ENCODE measurements around the gene SAMD4A.

Gene SAMD4A

DNA sequence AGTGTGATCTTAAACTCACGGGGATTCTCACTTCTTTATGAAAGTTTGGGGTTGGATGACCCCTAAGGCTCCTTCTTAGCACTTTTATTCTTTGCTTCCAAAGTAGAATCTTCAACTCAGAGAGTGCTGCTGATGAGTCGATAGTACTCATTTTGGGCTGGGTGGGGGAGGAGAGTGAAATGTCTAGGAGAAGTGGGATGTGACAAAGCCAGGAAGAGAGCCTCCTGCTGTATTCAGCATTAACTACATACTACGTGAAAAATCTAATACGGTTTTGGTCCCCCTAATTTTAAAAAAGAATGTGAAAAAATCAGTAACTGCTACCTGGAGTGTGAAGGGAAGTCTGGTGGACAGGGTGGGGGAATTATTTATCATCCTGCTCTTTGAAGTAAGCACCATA is 148.3 kb downstream of the SAMD4A start:
- no peak overlapping the region for H3K4me3 ChIP-seq (replicated peaks in 1 of 2; ENCODE audit: low read depth in 2 of 2, low read length in 2 of 2)
- TF ChIP-seq, protein P1, sequence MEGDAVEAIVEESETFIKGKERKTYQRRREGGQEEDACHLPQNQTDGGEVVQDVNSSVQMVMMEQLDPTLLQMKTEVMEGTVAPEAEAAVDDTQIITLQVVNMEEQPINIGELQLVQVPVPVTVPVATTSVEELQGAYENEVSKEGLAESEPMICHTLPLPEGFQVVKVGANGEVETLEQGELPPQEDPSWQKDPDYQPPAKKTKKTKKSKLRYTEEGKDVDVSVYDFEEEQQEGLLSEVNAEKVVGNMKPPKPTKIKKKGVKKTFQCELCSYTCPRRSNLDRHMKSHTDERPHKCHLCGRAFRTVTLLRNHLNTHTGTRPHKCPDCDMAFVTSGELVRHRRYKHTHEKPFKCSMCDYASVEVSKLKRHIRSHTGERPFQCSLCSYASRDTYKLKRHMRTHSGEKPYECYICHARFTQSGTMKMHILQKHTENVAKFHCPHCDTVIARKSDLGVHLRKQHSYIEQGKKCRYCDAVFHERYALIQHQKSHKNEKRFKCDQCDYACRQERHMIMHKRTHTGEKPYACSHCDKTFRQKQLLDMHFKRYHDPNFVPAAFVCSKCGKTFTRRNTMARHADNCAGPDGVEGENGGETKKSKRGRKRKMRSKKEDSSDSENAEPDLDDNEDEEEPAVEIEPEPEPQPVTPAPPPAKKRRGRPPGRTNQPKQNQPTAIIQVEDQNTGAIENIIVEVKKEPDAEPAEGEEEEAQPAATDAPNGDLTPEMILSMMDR (IDR thresholded peaks at IDR 0.05; ENCODE audit: low read depth, low read length): peak; percentile 34
- DNase-seq (ENCODE audit: low read depth in 2 of 2): peak in 1 of 2 donors; percentile 56

DNA sequence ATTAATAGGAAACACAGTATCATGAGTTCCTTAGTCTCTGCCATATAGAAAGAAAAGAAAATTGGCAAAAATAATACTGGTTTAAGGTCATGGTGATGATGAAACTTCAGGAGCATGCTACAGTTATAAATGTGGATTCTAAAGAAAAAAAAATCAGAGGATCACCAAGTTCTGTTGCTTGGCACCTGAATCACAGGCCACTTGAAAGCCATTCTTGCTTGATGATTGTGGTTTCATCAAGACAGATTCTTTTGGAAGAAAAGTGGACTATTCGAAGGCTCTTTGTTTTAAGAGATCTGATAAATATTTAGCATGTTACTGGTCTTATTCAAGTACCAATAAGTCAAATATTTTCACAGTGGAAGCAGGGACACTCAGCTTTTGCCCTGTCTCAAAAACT is 148.9 kb downstream of the SAMD4A start:
- no peak overlapping the region for H3K4me3 ChIP-seq (replicated peaks in 1 of 2; ENCODE audit: low read depth in 2 of 2, low read length in 2 of 2)
- TF ChIP-seq, protein P1 (IDR thresholded peaks at IDR 0.05; ENCODE audit: low read depth, low read length): no peak
- no peak for DNase-seq (ENCODE audit: low read depth in 2 of 2)

DNA sequence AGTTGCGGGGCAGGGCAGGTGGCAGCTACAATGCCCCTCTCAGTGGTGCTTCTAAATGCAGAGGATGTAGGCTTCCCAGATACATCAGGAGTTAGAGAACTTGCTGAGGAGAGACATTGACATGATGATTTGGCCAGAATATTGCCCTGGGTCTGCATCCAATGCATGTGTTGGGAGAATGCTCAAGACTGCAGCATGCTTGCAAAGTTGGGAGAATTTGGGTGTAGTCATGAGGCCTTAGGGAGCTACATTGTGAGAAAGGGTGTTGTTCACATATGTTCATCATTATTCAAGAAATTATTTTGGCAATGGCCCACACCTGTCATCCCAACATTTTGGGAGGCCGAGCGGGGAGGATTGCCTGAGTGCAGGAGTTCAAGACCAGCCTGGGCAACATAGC is 149.9 kb downstream of the SAMD4A start:
- TF ChIP-seq, protein P1 (IDR thresholded peaks at IDR 0.05; ENCODE audit: low read depth, low read length): no peak
- no peak overlapping the region for H3K4me3 ChIP-seq (replicated peaks in 1 of 2; ENCODE audit: low read depth in 2 of 2, low read length in 2 of 2)
- DNase-seq (ENCODE audit: low read depth in 2 of 2): no peak

DNA sequence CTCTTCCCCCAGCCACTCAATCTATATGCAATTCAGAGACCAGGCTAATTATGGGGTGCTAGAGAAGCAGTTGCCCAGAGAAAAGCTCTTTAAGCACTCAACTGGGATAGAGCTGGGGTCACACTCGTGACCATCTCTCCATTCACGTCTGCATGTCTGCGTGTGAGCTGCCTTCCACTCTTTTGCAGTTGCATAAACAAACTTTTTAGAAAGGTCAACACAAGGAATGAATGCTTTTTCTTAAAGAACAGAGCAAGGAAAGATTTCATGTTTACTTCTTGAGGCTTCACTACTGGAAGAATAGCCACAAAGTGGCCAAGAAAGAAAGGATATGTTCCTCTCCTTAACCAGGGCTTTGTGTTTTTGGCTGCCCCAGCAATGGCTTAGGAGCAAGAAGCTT is 151.1 kb downstream of the SAMD4A start:
- DNase-seq (ENCODE audit: low read depth in 2 of 2): no peak
- TF ChIP-seq, protein P1 (IDR thresholded peaks at IDR 0.05; ENCODE audit: low read depth, low read length): no peak
- H3K4me3 ChIP-seq (replicated peaks in 1 of 2; ENCODE audit: low read depth in 2 of 2, low read length in 2 of 2): no peak overlapping the region

DNA sequence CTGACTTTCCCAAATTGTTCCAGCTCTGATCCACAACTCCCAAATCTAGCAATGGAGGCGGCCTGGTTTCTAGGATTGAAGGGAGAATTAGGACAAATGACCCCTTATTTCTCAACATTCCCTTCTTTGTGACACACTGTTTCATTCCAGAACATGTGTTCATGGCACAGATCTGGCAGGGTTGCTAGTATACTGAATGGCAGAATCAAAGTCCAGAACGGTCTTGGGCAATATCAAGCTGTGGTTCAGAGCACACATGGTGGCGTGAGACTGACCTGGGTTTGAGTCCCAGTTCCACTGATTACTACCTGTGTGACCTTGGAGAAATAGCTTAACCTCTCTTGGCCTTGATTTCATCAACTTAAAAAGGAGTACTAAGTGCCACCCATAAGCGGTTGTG is 152.5 kb downstream of the SAMD4A start:
- no peak overlapping the region for H3K4me3 ChIP-seq (replicated peaks in 1 of 2; ENCODE audit: low read depth in 2 of 2, low read length in 2 of 2)
- no peak for DNase-seq (ENCODE audit: low read depth in 2 of 2)
- TF ChIP-seq, protein P1 (IDR thresholded peaks at IDR 0.05; ENCODE audit: low read depth, low read length): no peak

DNA sequence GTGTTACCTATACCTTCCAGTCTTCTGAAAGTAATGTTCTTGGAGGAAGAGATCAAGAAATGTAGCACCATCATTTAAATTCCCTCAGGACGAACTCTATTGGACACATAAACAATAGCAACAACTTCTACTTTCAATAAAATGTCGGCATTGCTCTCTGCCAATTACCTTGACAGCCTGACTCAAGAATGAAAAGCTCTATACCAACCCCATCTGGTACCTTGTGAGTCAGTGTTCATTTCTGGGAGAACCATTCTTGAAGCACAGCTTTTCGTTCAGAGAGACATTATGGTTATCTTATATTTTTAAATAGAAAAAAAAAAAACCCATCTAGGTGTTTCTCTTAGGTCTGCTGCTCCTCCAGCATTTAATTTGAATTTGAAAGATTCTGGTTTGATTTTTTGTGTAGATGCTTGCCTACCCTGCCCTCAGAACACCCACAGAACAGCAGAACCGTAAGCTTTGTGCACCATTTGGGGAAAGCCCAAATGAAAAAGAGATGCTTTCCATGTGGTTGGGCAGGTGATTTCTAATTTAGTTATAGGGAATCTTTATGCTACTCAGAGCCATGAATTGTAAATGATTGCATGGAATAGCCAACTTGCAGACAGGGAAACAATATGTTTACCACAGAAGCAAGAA is 156.0 kb downstream of the SAMD4A start:
- TF ChIP-seq, protein P1 (IDR thresholded peaks at IDR 0.05; ENCODE audit: low read depth, low read length): peak; percentile 51
- H3K4me3 ChIP-seq (replicated peaks in 1 of 2; ENCODE audit: low read depth in 2 of 2, low read length in 2 of 2): no peak overlapping the region
- peak; percentile 60 to 68 for DNase-seq (ENCODE audit: low read depth in 2 of 2)

DNA sequence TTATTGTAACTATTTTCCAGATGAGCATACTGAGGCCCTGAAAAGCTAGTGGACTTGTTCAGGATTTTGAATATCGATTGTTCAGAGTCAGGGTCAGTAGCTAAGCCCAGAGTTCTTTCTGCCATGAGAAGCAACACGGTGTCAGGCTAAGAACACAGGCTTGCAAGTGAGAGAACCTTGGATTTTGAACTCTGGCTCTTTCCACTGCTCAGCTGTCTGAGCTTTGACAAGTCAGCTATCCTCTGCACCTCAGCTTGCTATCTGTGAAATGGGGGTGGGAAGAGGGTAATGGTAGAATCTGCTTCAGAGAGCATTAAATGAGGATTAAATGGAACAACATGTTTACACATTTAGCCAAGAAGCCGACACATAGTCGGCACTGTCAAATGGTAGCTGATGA is 157.2 kb downstream of the SAMD4A start:
- TF ChIP-seq, protein P1 (IDR thresholded peaks at IDR 0.05; ENCODE audit: low read depth, low read length): no peak
- DNase-seq (ENCODE audit: low read depth in 2 of 2): no peak
- no peak overlapping the region for H3K4me3 ChIP-seq (replicated peaks in 1 of 2; ENCODE audit: low read depth in 2 of 2, low read length in 2 of 2)
